SK-MEL-5 (cell line): ENCODE measurements around the gene NATD1. TPM values are rescaled to one million over a fixed set of nuclear protein-coding genes. Genes with fewer than 3 reads are reported as not detected.

Source experiments
- DNase-seq: peaks from one replicate; pipeline ENCODE4 v3.0.0-alpha.2; 2016; ENCODE audit warnings: low read depth, low spot score
- in situ Hi-C: cut with HindIII; loops from 2 replicates; pipeline ENCODE4 v1.10.0; 2016; ENCODE audit warnings: low sequenced_read_pairs, high pct_unique_total_duplicates, low pct_unique_long_range_greater_than_20kb
- total RNA-seq: library from RNA; depleted of rRNA; stranded (reverse); fragments of >200 nt; shearing (Covaris generic); gene quantifications from 2 replicates; pipeline ENCODE4 v1.2.3, GENCODE V29; 2014

NATD1 gene
- total RNA-seq, 1 experiment from 2014 or later, result 2.7 TPM

DNA sequence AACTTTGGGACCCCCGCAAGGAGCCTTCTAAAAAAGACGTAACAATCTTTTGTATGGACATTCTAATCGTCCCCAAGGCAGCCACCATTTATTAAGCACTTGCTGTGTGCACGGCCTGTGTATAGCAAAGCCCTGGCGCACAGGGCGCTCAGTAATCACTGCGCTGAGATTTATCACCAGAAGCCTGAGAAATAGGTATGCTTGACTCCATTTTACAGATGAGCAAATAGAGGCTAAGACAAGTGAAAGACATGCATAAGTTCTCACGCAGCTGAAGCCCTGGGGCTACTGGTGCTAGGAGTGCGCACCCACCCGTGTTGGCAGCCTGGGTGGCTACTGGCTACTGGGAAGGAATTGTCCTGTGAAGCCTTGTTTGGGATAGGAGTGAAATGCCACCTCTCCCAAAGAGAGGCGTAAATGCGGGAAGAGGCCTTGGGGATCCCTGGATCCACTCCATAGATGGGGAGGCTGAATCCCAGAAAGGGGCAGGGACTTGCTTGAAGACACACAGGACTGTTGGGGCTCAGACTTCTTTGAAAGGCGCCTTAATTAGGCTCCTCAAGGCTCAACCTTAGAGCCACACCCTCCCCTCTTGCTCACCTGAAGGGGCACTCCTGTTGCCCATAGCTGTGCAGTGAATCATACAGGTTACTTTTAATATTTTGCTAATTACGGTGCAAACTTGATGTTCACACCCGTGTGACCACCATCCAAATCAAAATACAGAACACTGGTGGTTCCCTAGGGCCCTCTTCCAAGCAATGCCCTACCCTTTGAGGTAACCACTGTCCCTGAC is 634 bp upstream of the NATD1 start:
- in situ Hi-C loops, result no loop called here
- no peak for DNase-seq

DNA sequence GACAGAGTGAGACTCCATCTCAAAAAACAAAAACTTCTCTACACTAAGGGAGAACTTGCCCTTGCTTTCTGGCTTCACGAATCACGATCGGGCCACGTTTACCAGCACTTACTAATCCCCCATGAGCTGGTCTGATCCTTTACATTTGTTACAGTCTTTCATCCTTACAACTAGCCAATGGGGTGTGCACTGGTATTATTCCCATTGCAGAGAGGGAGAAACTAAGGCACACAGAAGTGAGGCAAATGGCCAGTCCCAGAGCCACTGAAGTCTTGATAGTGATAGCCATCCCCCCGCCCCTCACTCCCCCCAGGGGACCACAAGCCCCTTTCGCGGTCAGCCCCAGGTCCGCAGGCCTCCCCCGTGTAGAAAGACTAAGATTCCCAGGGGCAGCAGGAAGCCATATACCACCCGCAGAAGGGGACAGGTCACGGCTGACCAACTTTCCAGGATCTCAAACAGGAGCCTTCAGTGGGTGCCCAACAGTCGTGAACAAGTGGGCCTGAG is 868 bp downstream of the NATD1 start:
- in situ Hi-C loops, result no loop called here
- no peak for DNase-seq

DNA sequence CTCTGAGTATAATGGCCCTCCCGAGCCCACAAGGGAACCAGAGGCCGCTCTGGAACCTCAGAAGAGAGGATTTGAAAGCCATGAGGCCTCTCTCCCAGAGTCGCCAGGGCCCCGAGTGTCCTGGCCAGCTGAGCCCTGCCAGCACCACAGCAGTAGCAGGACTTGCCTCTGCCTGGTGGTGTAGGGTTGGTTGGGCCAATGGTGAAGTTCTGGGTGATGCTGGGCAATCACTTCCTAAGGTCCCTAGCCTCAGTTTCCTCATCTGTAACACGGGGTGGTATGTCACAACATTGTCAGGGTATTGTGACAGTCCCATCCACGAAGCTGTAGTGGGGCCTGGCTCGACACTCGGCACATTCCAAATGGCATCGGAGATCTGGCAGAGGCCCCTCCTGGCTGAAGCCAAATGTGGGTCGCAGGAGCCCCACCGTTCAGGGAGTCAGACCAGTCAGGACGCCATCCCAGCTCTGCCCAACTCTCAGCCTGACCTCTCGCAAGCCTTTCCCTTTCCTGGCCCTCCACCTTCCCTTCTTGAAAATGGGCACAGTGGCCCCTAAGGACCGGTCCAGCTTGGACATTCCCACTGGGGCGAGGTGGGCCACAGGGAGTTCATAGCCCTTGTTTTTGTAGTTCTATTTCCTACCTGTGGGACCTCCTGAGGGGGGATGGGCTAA is 1.7 kb downstream of the NATD1 start:
- DNase-seq, result no peak
- in situ Hi-C loops, result no loop called here

DNA sequence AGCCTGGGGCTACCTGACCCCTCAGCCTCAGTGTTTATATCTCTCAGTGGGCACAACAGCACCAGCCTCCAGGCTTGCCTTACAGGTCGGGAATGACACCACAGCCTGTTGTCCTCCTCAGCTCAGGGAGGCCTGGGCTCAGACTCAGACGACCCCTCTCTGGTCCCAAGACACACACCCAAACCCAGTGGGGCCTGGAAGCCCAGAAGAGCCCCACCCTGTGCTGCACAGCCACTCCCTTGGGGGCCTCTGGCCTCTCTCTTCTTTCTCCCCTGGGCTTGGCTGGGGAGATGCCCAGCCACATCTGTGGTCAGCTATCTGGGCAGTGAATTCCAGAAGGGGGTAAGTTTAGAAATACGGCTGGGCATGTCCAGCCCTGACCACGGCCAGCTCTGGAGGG is 2.4 kb downstream of the NATD1 start:
- DNase-seq, result no peak
- in situ Hi-C loops, result no loop called here

DNA sequence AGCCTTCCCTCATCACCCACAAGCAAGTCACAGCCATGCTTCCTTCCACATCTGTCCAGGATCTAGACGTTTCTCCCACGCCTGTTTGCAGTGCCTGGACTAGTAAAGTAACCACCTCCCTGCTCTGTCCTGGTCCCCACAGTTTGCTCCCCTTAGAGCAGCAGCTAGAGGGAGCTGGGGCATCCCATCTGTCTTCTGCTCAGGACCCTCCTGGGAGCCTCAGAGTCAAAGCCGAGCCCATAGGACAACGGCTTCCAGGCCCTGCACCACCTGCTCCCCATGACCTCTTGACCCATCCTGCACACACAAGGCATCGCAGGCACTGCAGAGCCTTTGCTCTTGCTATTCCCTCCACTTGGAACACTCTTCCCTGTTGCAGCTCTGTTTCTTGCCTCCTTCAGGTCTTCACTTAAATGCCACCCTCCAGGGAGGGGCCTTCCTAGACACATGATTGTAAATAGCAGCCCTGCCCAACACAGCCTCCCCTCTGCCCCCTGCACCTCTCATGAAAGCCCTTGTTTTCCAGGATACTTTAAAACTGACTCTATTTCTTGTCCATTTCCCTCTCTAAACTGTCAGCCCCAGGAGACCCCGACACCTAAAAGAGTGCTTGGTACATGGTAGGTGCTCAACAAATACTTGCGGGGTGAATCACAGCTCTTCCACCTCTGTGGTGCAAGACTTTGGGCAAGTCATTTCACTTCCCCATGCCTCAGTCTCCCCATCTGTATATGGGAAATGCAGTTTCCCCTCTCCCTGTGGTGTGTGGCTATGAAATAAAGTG is 3.1 kb downstream of the NATD1 start:
- in situ Hi-C loops, result no loop called here
- DNase-seq, result no peak

DNA sequence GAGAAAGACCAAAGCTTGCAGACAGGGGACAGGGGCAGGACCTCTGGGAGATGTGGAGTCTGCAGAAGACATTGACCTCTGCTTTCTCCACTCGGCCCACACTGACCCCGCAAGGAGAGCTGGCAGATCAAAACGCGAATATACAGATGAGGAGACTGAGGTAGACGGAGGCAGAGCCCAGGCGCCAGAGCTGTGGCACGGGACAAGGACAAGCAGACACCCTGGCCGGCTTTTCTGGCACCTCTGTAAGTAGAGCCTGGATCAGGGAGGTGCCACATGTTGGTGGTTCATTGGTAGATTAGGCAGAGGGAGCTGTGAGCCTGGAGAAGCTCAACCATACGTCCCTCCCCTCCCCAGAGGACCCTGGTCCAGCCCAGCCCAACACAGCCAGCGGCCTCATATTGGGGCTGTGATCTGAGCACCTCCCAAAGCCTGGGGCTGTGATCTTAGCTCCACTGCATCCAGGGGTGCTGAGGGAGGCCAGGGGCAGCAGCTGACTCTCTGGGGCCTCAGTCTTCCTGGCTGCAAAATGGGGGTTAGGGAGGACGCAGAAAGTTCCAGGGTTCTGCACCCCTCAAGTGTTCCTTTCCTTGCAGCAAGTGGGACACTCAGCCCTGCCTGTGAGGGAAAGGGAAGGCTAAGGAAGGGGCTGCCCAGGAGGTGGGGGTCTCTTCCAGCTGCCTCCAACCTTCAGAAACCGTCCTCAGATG is 4.0 kb downstream of the NATD1 start:
- no peak for DNase-seq
- in situ Hi-C loops, result no loop called here

DNA sequence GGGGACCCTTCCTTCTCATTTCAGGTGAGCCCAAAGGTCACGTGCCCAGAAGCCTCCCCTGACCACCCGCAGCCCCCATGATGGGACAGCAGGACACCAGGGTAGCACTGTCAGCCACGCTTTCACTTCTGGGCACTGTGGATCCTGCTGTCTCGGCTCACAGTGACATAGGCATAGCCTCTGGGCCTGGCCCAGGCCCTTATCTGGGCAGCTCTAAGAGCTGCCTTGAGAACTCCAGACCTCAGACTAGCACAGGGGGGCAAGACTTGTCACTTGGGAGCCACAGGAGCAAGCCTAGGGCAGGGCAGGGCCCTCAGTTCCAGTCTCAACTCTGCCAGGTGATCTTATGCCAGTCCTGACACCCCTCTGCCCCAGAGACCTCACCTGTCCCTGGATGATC is 4.7 kb downstream of the NATD1 start:
- DNase-seq, result no peak
- in situ Hi-C loops, result no loop called here

DNA sequence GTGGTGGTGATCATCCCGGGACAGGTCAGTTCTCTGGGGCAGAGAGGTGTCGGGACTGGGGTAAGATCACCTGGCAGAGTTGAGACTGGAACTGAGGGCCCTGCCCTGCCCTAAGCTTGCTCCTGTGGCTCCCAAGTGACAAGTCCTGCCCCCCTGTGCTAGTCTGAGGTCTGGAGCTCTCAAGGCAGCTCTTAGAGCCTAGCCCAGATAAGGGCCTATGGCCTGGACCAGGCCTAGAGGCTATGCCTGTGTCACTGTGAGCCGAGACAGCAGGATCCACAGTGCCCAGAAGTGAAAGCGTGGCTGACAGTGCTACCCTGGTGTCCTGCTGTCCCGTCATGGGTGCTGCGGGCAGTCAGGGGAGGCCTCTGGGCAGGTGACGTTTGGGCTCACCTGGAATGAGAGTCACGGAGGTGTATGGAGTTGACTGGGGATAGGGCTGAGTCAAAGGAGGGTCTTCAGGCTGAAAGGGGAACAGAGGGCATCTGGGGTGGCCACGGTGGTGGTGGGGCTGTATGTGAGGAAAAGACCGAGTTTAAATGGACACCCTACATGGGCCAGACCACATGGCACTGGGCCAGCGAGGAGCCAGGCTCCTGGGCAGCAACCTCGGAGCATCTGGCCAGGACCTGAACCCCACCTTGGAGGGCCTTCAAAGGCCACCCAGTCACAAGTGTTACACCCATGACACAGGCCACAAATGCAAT is 5.5 kb downstream of the NATD1 start:
- DNase-seq, result no peak
- in situ Hi-C loops, result no loop called here

DNA sequence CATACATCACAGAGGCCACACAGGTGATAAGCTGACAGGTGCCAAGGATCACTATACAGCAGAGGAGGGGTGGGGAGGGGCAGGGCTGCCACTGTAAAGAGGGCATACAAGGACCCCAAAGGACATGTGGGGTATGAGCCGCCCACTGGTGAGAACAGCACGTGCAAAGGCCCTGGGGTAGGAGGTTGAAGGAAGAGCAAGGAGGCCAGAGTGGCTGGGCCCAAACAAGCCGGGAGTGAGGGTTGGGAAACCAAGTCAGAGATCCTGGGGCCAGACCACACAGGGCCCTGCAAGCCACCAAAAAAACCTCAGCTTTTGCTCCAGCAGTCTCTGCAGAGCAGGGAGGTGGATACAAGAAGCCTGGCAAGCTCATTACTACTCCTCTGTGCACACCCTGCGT is 6.5 kb downstream of the NATD1 start:
- no peak for DNase-seq
- in situ Hi-C loops, result no loop called here

DNA sequence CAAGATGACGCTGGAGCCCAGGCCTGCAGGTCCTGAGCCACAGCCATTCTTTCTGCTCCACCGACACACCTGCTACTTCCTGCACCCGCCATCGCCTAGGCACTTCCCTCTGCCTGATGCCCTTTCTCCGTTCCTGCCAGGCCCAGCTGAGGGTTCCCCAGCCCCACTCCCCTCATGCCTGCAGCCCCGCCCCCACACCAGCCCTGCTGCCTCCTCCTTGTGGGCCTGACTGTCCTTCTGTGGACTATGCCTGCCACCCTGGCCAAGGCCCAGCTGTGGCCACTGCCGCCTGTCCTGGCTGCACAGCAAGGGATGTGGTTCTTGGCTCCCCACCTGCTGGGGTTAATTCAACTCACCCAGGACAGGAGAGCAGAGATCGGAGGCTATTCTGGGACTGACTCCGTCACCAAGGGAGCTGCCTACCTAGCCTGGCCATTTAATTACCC is 7.5 kb downstream of the NATD1 start:
- no peak for DNase-seq
- in situ Hi-C loops, result no loop called here

DNA sequence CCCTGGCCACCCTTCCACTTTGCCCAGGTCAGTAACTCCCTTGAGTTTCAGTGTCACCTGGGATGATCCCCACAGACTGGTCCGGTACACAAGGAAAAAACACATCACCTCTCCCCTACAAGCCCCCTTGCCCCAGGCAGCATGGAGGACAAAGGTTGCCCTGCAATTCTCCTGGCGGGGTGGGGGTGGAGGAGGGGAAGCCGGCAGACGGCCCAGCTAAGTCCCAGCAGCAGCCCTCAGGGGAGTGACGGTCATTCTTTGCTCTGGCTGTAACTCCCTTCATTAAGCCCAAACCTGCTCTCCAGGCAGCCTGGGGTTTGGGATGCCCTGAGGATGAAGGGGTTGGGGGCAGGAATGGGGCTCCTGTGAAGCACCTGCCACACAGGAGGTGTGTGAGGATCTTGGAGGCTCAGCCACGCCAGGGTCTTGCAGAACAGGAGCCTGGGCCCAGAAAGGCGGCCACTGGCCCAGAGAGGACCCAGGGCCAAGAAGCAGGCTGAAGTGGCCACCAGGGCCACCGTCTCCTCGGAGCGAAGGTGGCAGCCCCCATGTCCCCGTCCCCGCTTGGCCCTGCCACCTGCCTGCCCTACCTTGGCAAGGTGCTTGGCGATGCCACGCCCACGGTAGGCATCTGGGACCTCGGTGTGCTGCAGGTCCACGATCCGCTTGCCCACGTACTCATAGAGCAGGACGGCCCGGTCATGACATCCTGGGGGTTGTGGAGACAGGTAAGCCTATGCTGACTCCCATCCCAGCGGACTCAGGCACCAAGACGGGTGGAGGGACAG is 9.5 kb downstream of the NATD1 start:
- no peak for DNase-seq
- in situ Hi-C loops, result no loop called here

DNA sequence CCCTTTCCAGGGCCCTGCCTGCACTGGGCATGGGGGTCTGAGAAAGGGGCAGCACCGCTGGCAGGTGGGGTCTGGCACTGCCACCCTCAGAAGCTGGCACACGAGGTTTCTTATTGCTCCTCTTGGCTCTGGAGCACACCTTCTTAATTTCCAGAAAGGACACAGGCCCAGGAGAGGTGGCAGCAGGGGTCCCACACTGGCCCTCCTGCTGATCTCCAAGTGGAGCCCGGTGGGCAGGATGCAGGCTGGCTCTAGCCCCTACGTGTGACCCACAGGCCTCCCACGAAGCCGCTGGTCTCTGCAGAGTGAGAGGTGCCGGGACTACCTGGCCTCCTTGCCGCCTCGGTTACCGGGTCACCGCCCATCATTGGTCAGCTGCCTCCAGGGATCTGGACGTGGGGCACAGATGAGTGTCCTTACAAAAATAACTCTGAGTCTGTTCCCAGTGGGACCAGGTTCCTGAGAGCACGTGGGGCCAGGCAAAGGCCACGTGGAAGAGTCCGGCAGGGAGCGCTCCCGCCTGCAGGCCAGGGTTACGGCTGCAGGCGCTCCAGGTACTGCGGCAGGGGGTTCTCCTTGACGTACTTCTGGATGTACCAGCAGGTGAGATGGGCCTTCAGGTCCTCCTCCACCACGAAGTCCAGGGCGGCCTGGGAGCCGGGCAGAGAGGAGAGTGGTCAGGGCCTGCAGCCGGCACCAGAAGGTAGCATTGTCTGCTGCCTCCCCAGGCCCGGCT is 10.3 kb downstream of the NATD1 start:
- DNase-seq, result no peak
- in situ Hi-C loops, result no loop called here

DNA sequence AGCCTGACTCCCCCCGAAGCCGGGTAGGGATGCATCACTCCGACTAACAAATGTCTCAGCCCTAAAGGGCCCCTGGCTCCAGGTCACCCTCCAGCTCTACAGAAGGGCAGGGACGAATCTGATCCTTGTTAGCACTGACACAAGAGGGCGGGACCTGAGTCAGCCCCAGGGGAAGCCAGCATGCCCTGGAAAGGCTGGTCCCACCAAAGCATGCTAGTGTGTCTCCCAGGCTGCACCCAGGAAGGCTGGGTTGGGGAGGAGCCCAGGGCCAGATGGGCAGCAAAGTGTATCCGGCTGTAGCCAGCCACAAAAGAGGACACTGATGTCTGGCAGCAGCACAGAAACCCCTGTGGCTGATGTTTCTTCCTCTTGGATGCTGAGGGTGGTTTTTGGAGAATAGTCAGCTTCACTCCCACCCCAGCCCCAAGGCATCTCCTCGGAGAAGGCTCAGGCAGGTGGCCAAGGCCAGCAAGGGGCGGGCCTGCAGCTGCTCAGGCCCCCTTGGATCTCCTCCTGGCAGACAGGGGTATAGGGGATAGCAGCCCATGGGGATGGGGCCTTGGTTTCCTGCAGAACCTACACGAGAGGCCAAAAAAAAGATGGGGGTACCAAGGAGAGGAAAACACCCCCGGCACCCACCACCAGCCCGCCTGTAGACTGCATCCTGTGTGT is 11.0 kb downstream of the NATD1 start:
- in situ Hi-C loops, result no loop called here
- no peak for DNase-seq

DNA sequence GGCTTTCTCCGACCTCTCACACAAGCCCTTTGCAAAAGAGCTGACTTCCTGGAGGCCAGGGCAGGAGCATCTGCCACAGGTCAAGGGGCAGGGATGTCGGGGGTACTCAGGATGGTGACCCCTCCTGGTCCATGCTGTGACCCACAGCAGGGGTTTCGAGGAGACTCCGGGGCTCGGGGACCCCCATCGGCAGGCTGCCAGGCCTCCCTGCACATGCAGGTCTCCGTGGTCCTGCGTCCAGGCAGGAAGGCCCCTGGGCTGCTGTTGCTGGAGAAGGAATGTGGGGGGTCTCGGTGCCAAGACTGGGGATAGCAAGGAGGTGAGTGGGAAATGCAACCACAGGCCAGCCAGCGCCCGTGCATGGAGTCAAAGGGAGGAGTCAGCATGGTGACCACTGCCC is 11.6 kb downstream of the NATD1 start:
- in situ Hi-C loops, result no loop called here
- no peak for DNase-seq

DNA sequence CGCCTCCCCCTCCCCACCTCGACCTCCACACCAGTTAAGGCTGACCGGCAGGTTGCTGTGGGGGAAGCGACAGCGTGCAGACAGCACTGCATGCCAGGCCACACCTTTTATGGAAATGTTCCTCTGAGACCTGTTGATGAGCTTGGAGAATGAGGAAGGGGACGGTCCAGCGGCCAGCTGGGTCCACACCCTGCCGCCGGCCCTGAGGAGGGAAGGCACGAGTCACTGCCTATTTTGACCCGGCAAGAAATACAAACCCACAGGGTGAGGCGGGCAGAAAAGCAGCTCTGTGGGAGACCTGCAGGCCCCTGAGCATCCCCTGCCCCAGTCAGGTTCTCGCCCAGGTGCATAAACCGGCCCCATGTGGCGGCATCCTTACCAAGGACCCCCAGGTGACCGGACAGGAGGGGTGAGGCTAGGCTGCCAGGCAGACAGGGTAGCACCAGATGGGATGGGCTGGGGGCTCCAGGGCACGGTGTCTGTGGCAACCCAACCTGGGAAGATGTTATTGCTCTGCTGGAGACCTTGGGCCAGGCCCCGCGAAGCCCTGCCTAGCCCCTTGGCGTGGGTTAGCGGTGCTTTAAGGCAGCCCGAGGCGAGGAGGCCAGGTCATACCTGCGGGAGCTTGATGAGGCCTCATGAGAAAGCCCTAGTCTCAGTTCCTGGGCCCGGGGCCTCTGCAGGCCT is 12.7 kb downstream of the NATD1 start:
- DNase-seq, result no peak
- in situ Hi-C loops, result no loop called here
